A549 (cell line): Measurements from ENCODE around the gene KIAA0040. TPM values are rescaled to one million over a fixed set of nuclear protein-coding genes. Genes with fewer than 3 reads are reported as not detected.

Experiments used
- ATAC-seq, 2 experiments: fragments of 200-7000 bp in 1 of 2; fragments of >200 bp in 1 of 2; cut with Nextera tagmentation in 1 of 2; cut with Tn5 transposase in 1 of 2; 3 replicates each; pipeline versions ENCODE4 v1.8.0 to v1.9.1; 2018 to 2020; ENCODE audit warnings: mild to moderate bottlenecking in 1 of 2, moderate library complexity in 1 of 2
- CTCF ChIA-PET: fragments of 300-600 bp; sonication (Branson Sonifier 250); formaldehyde crosslinking; extraction: SDS; loops from one replicate; lab custom pipeline; 2021; ENCODE audit warnings: antibody characterized with exemption, inconsistent platforms; lab: Yijun Ruan, JAX
- POLR2A ChIA-PET: fragments of 350-600 bp; formaldehyde crosslinking; extraction: SDS; loops from one replicate; lab custom pipeline; 2021; ENCODE audit warnings: antibody characterized with exemption, inconsistent platforms; lab: Yijun Ruan, JAX
- DNase-seq, 2 experiments: peaks; one replicate each; pipeline versions ENCODE4 v3.0.0 to v3.0.0-alpha.2; 2011 to 2016; ENCODE audit warnings: low read depth in 1 of 2, low spot score in 1 of 2
- FAIRE-seq: peaks from 2 replicates; lab custom pipeline; 2011; peaks lifted over from hg19 to GRCh38; lab: Jason Lieb, UNC
- H3K27ac ChIP-seq, 2 experiments: fragments of >200 bp; sonication (Bioruptor Twin); formaldehyde crosslinking; 3 replicates each; pipeline ENCODE4 v1.5.1; 2016 to 2017
- H3K4me1 ChIP-seq: fragments of >200 bp; sonication (Bioruptor Twin); formaldehyde crosslinking; 3 replicates; pipeline ENCODE4 v1.6.1; 2016
- H3K4me2 ChIP-seq: fragments of >200 bp; sonication (Bioruptor Twin); formaldehyde crosslinking; 3 replicates; pipeline ENCODE4 v1.6.1; 2016
- H3K4me3 ChIP-seq: fragments of >200 bp; sonication (Bioruptor Twin); formaldehyde crosslinking; 3 replicates; pipeline ENCODE4 v1.5.1; 2016
- H3K9me3 ChIP-seq: fragments of >200 bp; sonication (Bioruptor Twin); formaldehyde crosslinking; 3 replicates; pipeline ENCODE4 v1.6.1; 2016
- CBX8 ChIP-seq: fragments of 200-600 bp; sonication (generic); IDR thresholded peaks from 2 replicates; pipeline ENCODE4 v1.6.1; 2016
- CEBPB ChIP-seq, 2 experiments: fragments of >200 bp in 1 of 2; sonication (Bioruptor Twin) in 1 of 2; formaldehyde crosslinking in 1 of 2; IDR thresholded peaks; 2 replicates each; pipeline ENCODE4 v1.6.1; 2012 to 2016
- CHD2 ChIP-seq: fragments of 150-350 bp; IDR thresholded peaks from 2 replicates; pipeline ENCODE4 v1.6.1; 2014; ENCODE audit warnings: low read length; ENCODE audit not compliant: partially characterized antibody
- EHMT2 ChIP-seq: fragments of 200-600 bp; sonication (generic); IDR thresholded peaks from 2 replicates; pipeline ENCODE4 v1.6.1; 2016; ENCODE audit warnings: antibody characterized with exemption, low read depth, mild to moderate bottlenecking, moderate library complexity
- ESRRA ChIP-seq: fragments of 150-350 bp; IDR thresholded peaks from 2 replicates; pipeline ENCODE4 v1.6.1; 2014; ENCODE audit warnings: mild to moderate bottlenecking, low read length, borderline replicate concordance
- FOSB ChIP-seq: fragments of 250-450 bp; sonication (Bioruptor Pico); IDR thresholded peaks from 2 replicates; pipeline ENCODE4 v1.5.0; 2020; ENCODE audit warnings: mild to moderate bottlenecking, moderate library complexity
- FOSL2 ChIP-seq, 2 experiments: fragments of 450-650 bp in 1 of 2; fragments of >200 bp in 1 of 2; sonication (Bioruptor Twin) in 1 of 2; formaldehyde crosslinking; IDR thresholded peaks; 2 replicates each; pipeline versions ENCODE4 v1.5.0 to v1.6.1; 2016 to 2020; ENCODE audit warnings: mild to moderate bottlenecking in 1 of 2, moderate library complexity in 1 of 2
- FOXS1 ChIP-seq: fragments of 250-450 bp; sonication (Bioruptor Pico); IDR thresholded peaks from 2 replicates; pipeline ENCODE4 v1.5.0; 2020; ENCODE audit warnings: mild to moderate bottlenecking, moderate library complexity
- HEYL ChIP-seq: fragments of 250-450 bp; sonication (Bioruptor Pico); IDR thresholded peaks from 2 replicates; pipeline ENCODE4 v1.8.0; 2021; ENCODE audit warnings: mild to moderate bottlenecking, moderate library complexity
- HOXA7 ChIP-seq: fragments of 250-450 bp; sonication (Bioruptor Pico); IDR thresholded peaks from 2 replicates; pipeline ENCODE4 v1.5.0; 2020; ENCODE audit warnings: mild to moderate bottlenecking, moderate library complexity
- HOXB13 ChIP-seq: fragments of 250-450 bp; sonication (Bioruptor Pico); IDR thresholded peaks from 2 replicates; pipeline ENCODE4 v1.5.0; 2020; ENCODE audit warnings: low read depth, mild to moderate bottlenecking, moderate library complexity
- JUNB ChIP-seq: fragments of >200 bp; sonication (Bioruptor Twin); formaldehyde crosslinking; IDR thresholded peaks from 2 replicates; pipeline ENCODE4 v1.6.1; 2016
- KDM5A ChIP-seq: fragments of 200-600 bp; sonication (generic); IDR thresholded peaks from 2 replicates; pipeline ENCODE4 v1.6.1; 2016; ENCODE audit warnings: antibody characterized with exemption, mild to moderate bottlenecking
- MAFK ChIP-seq: fragments of 450-650 bp; IDR thresholded peaks from 2 replicates; pipeline ENCODE4 v1.6.1; 2014; ENCODE audit not compliant: partially characterized antibody
- MAZ ChIP-seq: fragments of 150-350 bp; IDR thresholded peaks from 2 replicates; pipeline ENCODE4 v1.6.1; 2014; ENCODE audit warnings: antibody characterized with exemption, low read depth, low read length, borderline replicate concordance
- MYC ChIP-seq: IDR thresholded peaks from 2 replicates; pipeline ENCODE4 v1.6.1; 2012; ENCODE audit warnings: mild to moderate bottlenecking, inconsistent platforms, low read length, improper control_type of control experiment, borderline replicate concordance
- NFE2L2 ChIP-seq: fragments of 150-350 bp; conservative IDR thresholded peaks from 2 replicates; pipeline ENCODE4 v1.6.1; 2014; ENCODE audit warnings: low read length
- NR3C1 ChIP-seq: fragments of >200 bp; sonication (Bioruptor Twin); formaldehyde crosslinking; IDR thresholded peaks from 3 replicates; pipeline ENCODE4 v1.6.1; 2017
- POLR2A ChIP-seq: IDR thresholded peaks from 2 replicates; pipeline ENCODE4 v1.6.1; 2012; ENCODE audit warnings: mild to moderate bottlenecking, low read length
- POLR2AphosphoS2 ChIP-seq: conservative IDR thresholded peaks from 2 replicates; pipeline ENCODE4 v1.6.1; 2012; ENCODE audit warnings: low read length, improper control_type of control experiment, inconsistent platforms
- RCOR1 ChIP-seq: fragments of 150-350 bp; IDR thresholded peaks from 2 replicates; pipeline ENCODE4 v1.6.1; 2014; ENCODE audit warnings: antibody characterized with exemption, low read length, low read depth
- ZC3H11A ChIP-seq: fragments of 450-650 bp; IDR thresholded peaks from 2 replicates; pipeline ENCODE4 v1.6.1; 2014; ENCODE audit warnings: antibody characterized with exemption, mild to moderate bottlenecking
- ZNF302 ChIP-seq: fragments of 250-450 bp; sonication (Bioruptor Pico); IDR thresholded peaks from 2 replicates; pipeline ENCODE4 v1.9.0; 2021; ENCODE audit warnings: inconsistent platforms, mild to moderate bottlenecking, moderate library complexity
- WGBS: methylation state at CpG from one replicate; pipeline ENCODE4 v1.1.6; 2017; ENCODE audit errors: missing lambda C conversion rate; 5-methylcytosine and 5-hydroxymethylcytosine counted together
- polyA plus RNA-seq, 4 experiments: library from polyadenylated mRNA; depleted of rRNA in 3 of 4; stranded (reverse); fragments of >200 nt; fragmentation: RNase III in 1 of 4; extraction: RNeasy Plus Mini Kit Qiagen cat#74134 plus additional on column Dnase treatment in 1 of 4; gene quantifications; 2 replicates in 3 of 4; 3 replicates in 1 of 4; pipeline ENCODE4 v1.2.3, GENCODE V29; 2011 to 2017
- TF ChIP-seq, protein P1 (sequence below): IDR thresholded peaks from 2 replicates; pipeline ENCODE4 v1.6.1; 2012
- TF ChIP-seq, protein P2 (sequence below): fragments of >200 bp; sonication (Bioruptor Twin); formaldehyde crosslinking; IDR thresholded peaks from 2 replicates; pipeline ENCODE4 v1.6.1; 2016
- TF ChIP-seq, protein P3 (sequence below): IDR thresholded peaks from 2 replicates; pipeline ENCODE4 v1.6.1; 2012; ENCODE audit warnings: low read depth, borderline replicate concordance
- TF ChIP-seq, protein P4 (sequence below): fragments of 150-350 bp; IDR thresholded peaks from 2 replicates; pipeline ENCODE4 v1.6.1; 2014; ENCODE audit warnings: low read depth, mild to moderate bottlenecking, low read length
- TF ChIP-seq, protein P5 (sequence below): fragments of >200 bp; sonication (Bioruptor Twin); formaldehyde crosslinking; IDR thresholded peaks from 3 replicates; pipeline ENCODE4 v1.6.1; 2016

The KIAA0040 gene
- polyA plus RNA-seq, 2 of the 4 experiments (the other 2 are of a cell fraction): 0.21 to 1.1 TPM

DNA sequence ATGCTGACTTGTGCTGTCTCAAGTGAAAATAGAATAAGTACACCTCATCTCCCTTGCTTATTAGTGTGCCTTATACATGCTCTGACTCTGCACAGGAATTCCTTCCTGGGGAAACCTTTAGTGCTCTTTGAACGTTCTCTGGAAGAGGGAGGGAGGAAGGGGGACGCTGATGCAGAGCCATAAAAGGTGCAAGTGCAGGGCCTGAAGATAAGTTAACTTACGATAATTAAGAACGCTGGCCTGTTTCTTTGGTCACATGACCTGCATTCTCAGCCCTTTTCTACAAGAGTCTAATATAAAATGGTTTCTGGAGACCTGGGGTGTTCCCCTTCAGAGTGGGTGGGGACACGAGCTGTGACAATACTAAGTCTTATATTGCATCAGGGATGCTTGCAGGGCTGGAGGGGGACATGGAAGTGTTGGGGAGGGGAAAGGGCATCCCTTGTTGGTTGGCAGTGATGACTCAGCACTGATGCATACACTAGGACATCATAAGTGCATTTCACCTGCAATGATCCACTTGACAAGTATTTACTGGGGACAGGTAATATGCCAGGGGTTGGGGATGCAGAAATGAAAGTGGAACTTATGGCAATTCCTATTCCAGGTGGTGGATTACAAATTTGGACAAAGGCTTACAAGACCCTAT is 26.3 kb upstream of the KIAA0040 start (continued):
- TF ChIP-seq HOXA7: no peak
- TF ChIP-seq POLR2AphosphoS2: no peak
- TF ChIP-seq FOXS1 (CRISPR knock-in tag): no peak
- no peak for TF ChIP-seq ZC3H11A
- TF ChIP-seq, all 56 proteins: peak for 0

DNA sequence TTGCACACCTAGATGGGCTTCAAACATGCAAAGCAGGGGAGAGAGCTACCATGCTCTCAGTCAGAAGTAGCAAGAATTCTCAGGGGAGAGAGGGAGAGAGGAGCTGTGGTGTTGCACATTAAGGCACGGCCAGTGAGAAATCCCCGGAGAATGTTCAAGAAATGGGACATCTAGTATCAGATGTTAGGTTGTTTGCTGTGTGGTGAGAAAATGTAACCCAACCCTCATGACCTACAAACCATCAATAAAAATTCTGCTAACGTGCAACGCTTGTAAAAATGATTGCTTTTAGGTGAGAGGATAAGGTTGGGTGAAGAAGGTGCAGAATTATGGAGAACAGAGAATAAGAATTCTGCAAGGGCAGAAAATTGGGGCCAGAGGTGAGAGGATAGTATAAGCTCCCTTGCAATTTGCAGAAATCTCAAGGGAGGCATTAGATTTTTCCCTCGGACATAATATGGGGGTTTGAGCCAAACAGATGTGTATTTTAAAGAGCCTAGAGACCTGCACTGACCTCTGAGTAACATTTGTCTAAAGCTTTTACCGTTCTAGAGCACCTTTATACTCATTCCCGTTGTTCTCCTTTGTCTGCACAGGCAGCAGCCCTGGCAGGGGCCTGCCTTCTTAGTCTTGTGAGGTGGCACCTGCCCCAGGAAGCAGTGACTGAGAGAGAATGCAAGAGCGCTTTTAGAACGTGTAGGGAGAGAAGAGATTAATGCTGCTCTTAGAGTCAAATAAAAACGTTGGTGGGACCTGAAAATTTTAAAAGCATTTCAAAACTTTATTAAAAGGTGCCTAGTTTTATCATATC is 25.4 kb upstream of the KIAA0040 start:
- no peak for TF ChIP-seq CHD2
- TF ChIP-seq, protein P1, sequence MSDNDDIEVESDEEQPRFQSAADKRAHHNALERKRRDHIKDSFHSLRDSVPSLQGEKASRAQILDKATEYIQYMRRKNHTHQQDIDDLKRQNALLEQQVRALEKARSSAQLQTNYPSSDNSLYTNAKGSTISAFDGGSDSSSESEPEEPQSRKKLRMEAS: no peak
- TF ChIP-seq FOSB (CRISPR knock-in tag): no peak
- TF ChIP-seq POLR2AphosphoS2: no peak
- no peak for TF ChIP-seq HOXB13 (CRISPR knock-in tag)
- no peak for TF ChIP-seq ESRRA
- no peak for TF ChIP-seq HOXA7
- TF ChIP-seq EHMT2: no peak
- no peak for TF ChIP-seq CBX8
- TF ChIP-seq FOSL2 (IDR thresholded peaks at IDR 0.05): no peak
- no peak for TF ChIP-seq FOSL2 (CRISPR knock-in tag; IDR thresholded peaks at IDR 0.05)
- TF ChIP-seq, protein P2, sequence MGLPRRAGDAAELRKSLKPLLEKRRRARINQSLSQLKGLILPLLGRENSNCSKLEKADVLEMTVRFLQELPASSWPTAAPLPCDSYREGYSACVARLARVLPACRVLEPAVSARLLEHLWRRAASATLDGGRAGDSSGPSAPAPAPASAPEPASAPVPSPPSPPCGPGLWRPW: no peak
- TF ChIP-seq NFE2L2: no peak
- no peak for TF ChIP-seq ZNF302 (CRISPR knock-in tag)
- no peak for TF ChIP-seq ZC3H11A
- no peak for TF ChIP-seq MAZ
- TF ChIP-seq KDM5A: no peak
- TF ChIP-seq MYC: no peak
- TF ChIP-seq, protein P3, sequence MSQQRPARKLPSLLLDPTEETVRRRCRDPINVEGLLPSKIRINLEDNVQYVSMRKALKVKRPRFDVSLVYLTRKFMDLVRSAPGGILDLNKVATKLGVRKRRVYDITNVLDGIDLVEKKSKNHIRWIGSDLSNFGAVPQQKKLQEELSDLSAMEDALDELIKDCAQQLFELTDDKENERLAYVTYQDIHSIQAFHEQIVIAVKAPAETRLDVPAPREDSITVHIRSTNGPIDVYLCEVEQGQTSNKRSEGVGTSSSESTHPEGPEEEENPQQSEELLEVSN: no peak
- DNase-seq: no peak

DNA sequence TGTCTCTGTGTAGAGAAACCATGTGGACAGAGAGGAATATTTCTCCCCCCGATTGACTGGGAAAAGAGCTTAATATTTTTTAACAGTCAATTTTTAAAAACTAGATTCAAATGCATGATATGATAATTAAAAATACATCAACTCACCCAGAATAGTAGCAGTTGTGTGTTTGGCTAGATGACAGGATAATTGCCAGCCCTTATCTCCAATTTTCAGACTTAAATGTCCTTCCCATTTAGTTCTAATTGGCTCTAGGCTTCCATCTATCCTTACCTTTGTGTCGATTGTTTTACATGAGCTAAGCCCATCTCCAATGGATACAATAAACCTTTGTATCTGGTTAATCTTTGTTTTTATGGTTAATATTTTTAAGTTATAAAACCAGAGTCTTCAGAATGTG is 23.9 kb upstream of the KIAA0040 start:
- CTCF ChIA-PET: interaction anchor here (1.6 kb wide), 1 partner anchor 69 kb away, joined by 4 read pairs; no protein-coding TSS in a partner anchor
- no peak overlapping the region for H3K4me2 ChIP-seq
- ATAC-seq: no peak
- DNase-seq: no peak
- H3K9me3 ChIP-seq: no peaks in the 10 kb centered on the region
- FAIRE-seq: no peak
- WGBS: 69% methylated on average over 2 of the region's 2 CpGs
- no peak overlapping the region for H3K27ac ChIP-seq
- POLR2A ChIA-PET: no interaction called here
- no peaks in the 10 kb centered on the region for H3K4me1 ChIP-seq
- TF ChIP-seq FOSB (CRISPR knock-in tag) (no peak), FOSL2 (IDR thresholded peaks at IDR 0.05) (no peak), FOSL2 (CRISPR knock-in tag; IDR thresholded peaks at IDR 0.05) (no peak), POLR2A (no peak), HEYL (CRISPR knock-in tag) (no peak), RCOR1 (no peak), JUNB (no peak), ZC3H11A (no peak), MAFK (no peak), CEBPB (IDR thresholded peaks at IDR 0.05) (no peak), ZNF302 (CRISPR knock-in tag) (no peak), NR3C1 (no peak)
- TF ChIP-seq, protein P1: no peak
- TF ChIP-seq, protein P4, sequence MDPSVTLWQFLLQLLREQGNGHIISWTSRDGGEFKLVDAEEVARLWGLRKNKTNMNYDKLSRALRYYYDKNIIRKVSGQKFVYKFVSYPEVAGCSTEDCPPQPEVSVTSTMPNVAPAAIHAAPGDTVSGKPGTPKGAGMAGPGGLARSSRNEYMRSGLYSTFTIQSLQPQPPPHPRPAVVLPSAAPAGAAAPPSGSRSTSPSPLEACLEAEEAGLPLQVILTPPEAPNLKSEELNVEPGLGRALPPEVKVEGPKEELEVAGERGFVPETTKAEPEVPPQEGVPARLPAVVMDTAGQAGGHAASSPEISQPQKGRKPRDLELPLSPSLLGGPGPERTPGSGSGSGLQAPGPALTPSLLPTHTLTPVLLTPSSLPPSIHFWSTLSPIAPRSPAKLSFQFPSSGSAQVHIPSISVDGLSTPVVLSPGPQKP: no peak
- TF ChIP-seq, protein P3: no peak
- TF ChIP-seq, protein P5, sequence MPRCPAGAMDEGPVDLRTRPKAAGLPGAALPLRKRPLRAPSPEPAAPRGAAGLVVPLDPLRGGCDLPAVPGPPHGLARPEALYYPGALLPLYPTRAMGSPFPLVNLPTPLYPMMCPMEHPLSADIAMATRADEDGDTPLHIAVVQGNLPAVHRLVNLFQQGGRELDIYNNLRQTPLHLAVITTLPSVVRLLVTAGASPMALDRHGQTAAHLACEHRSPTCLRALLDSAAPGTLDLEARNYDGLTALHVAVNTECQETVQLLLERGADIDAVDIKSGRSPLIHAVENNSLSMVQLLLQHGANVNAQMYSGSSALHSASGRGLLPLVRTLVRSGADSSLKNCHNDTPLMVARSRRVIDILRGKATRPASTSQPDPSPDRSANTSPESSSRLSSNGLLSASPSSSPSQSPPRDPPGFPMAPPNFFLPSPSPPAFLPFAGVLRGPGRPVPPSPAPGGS: no peak
- no peak overlapping the region for H3K4me3 ChIP-seq

More for the DNA sequence above, 25.4 kb upstream of the KIAA0040 start:
- no peaks in the 10 kb centered on the region for H3K9me3 ChIP-seq
- CTCF ChIA-PET: no interaction called here
- FAIRE-seq (no peak), ATAC-seq (no peak)
- H3K4me3 ChIP-seq: no peak overlapping the region
- no peak overlapping the region for H3K4me2 ChIP-seq
- H3K4me1 ChIP-seq: no peaks in the 10 kb centered on the region
- no peak overlapping the region for H3K27ac ChIP-seq
- 25% methylated on average over 10 of the region's 10 CpGs for WGBS
- POLR2A ChIA-PET: no interaction called here
